ENCODE results near the gene LHFPL3.

- no peak for TF ChIP-seq SMC3 (conservative IDR thresholded peaks at IDR 0.05; ENCODE audit: poor library complexity)
- TF ChIP-seq EP300 (conservative IDR thresholded peaks at IDR 0.05; ENCODE audit: poor library complexity, severe bottlenecking), result no peak
- TF ChIP-seq CTCF (IDR thresholded peaks at IDR 0.05; ENCODE audit: poor library complexity, severe bottlenecking), result no peak
- TF ChIP-seq EZH2 (IDR thresholded peaks at IDR 0.05; ENCODE audit: borderline replicate concordance, insufficient read depth, low read length, poor library complexity, severe bottlenecking), result no peak
- no peak for TF ChIP-seq RAD21 (conservative IDR thresholded peaks at IDR 0.05)
- no peak for TF ChIP-seq REST (IDR thresholded peaks at IDR 0.05; ENCODE audit: borderline replicate concordance)
Measured at GRCh38 chr7:104327534-104327933, 869 bp upstream of the LHFPL3 start.
